Calu3 (cell line): ENCODE measurements around the gene ADD2. TPM values are rescaled to one million over a fixed set of nuclear protein-coding genes. Genes with fewer than 3 reads are reported as not detected.

Experiments used
- BruUV-seq: library from RNA; stranded (reverse); fragments of 400-500 nt; replicated peaks from 2 replicates; lab custom pipeline; 2021; lab: Mats Ljungman, UMichigan
- CTCF ChIA-PET: fragments of 300-600 bp; sonication (Branson Sonifier 250); formaldehyde crosslinking; loops from one replicate; lab custom pipeline; 2022; ENCODE audit warnings: antibody characterized with exemption; lab: Charles Lee
- DNase-seq: peaks from one replicate; pipeline ENCODE4 v3.0.0; 2022
- H3K27ac Mint-ChIP-seq: one replicate; pipeline ENCODE4 v1.8.0; 2022; ENCODE audit warnings: mixed read lengths; ENCODE audit not compliant: unreplicated experiment
- H3K27me3 Mint-ChIP-seq: one replicate; pipeline ENCODE4 v1.8.0; 2022; ENCODE audit warnings: mixed read lengths; ENCODE audit not compliant: unreplicated experiment
- H3K36me3 Mint-ChIP-seq: one replicate; pipeline ENCODE4 v1.8.0; 2022; ENCODE audit warnings: mild to moderate bottlenecking, moderate library complexity, mixed read lengths; ENCODE audit not compliant: insufficient read depth, unreplicated experiment
- H3K4me1 Mint-ChIP-seq: one replicate; pipeline ENCODE4 v1.8.0; 2022; ENCODE audit warnings: mild to moderate bottlenecking, low read depth, mixed read lengths; ENCODE audit not compliant: unreplicated experiment
- H3K4me3 Mint-ChIP-seq: one replicate; pipeline ENCODE4 v1.8.0; 2022; ENCODE audit warnings: mild to moderate bottlenecking, low read depth, moderate library complexity, mixed read lengths; ENCODE audit not compliant: unreplicated experiment
- H3K9me3 Mint-ChIP-seq: one replicate; pipeline ENCODE4 v1.8.0; 2022; ENCODE audit warnings: low read depth, mixed read lengths; ENCODE audit not compliant: unreplicated experiment
- intact Hi-C: fragments of 100-400 bp; cut with micrococcal nuclease; formaldehyde crosslinking; loops from one replicate; pipeline ENCODE4 v1.10.0; 2022; ENCODE audit not compliant: unreplicated experiment
- total RNA-seq: library from RNA; stranded (reverse); gene quantifications from 2 replicates; pipeline ENCODE4 v1.2.3, GENCODE V29; 2022
- TF ChIP-seq, protein P1 (sequence below): fragments of 200-600 bp; IDR thresholded peaks from one replicate; pipeline ENCODE4 v1.8.0; 2022; ENCODE audit warnings: antibody characterized with exemption; ENCODE audit not compliant: unreplicated experiment

The ADD2 gene
- total RNA-seq, 1 experiment from 2014 or later = 0.14 TPM

- no peak for DNase-seq
- Mint-ChIP-seq H3K4me3 (no peak overlapping the region), H3K4me1 (no peaks in the 10 kb centered on the region), H3K9me3 (no peaks in the 10 kb centered on the region), H3K27me3 (peaks cover 67% of the 10 kb centered on the region), H3K36me3 (no peaks in the 10 kb centered on the region), H3K27ac (no peak overlapping the region)
- TF ChIP-seq, protein P1, sequence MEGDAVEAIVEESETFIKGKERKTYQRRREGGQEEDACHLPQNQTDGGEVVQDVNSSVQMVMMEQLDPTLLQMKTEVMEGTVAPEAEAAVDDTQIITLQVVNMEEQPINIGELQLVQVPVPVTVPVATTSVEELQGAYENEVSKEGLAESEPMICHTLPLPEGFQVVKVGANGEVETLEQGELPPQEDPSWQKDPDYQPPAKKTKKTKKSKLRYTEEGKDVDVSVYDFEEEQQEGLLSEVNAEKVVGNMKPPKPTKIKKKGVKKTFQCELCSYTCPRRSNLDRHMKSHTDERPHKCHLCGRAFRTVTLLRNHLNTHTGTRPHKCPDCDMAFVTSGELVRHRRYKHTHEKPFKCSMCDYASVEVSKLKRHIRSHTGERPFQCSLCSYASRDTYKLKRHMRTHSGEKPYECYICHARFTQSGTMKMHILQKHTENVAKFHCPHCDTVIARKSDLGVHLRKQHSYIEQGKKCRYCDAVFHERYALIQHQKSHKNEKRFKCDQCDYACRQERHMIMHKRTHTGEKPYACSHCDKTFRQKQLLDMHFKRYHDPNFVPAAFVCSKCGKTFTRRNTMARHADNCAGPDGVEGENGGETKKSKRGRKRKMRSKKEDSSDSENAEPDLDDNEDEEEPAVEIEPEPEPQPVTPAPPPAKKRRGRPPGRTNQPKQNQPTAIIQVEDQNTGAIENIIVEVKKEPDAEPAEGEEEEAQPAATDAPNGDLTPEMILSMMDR = no peak
- CTCF ChIA-PET = no interaction called here
- intact Hi-C loops = no loop called here
- no TSS peak for BruUV-seq
These were observed 11.5 kb upstream of the ADD2 start for GRCh38 chr2:70779491-70779890.

- no peaks in the 10 kb centered on the region for H3K36me3 Mint-ChIP-seq
- no peak for DNase-seq
- CTCF ChIA-PET = no interaction called here
- H3K4me1 Mint-ChIP-seq = no peaks in the 10 kb centered on the region
- TF ChIP-seq, protein P1 = no peak
- peaks cover 75% of the 10 kb centered on the region for H3K27me3 Mint-ChIP-seq
- no peak overlapping the region for H3K27ac Mint-ChIP-seq
- H3K9me3 Mint-ChIP-seq = no peaks in the 10 kb centered on the region
- intact Hi-C loops = no loop called here
- no peak overlapping the region for H3K4me3 Mint-ChIP-seq
- no TSS peak for BruUV-seq
These were observed 10.7 kb upstream of the ADD2 start for GRCh38 chr2:70778676-70779075.

GRCh38 chr2:70777450-70777849 is 9.4 kb upstream of the ADD2 start:
- no peak overlapping the region for H3K27ac Mint-ChIP-seq
- no peak overlapping the region for H3K4me3 Mint-ChIP-seq
- intact Hi-C loops = no loop called here
- H3K4me1 Mint-ChIP-seq = no peaks in the 10 kb centered on the region
- CTCF ChIA-PET = no interaction called here
- TF ChIP-seq, protein P1 = no peak
- H3K36me3 Mint-ChIP-seq = no peaks in the 10 kb centered on the region
- no peaks in the 10 kb centered on the region for H3K9me3 Mint-ChIP-seq
- H3K27me3 Mint-ChIP-seq = peaks cover 87% of the 10 kb centered on the region
- no peak for DNase-seq
- no TSS peak for BruUV-seq

- CTCF ChIA-PET = interaction anchor here (1.4 kb wide), 1 partner anchor 12 kb away, joined by 4 read pairs; no protein-coding TSS in a partner anchor
- Mint-ChIP-seq H3K27ac (no peak overlapping the region), H3K27me3 (peaks cover 91% of the 10 kb centered on the region), H3K4me1 (no peaks in the 10 kb centered on the region), H3K36me3 (no peaks in the 10 kb centered on the region), H3K4me3 (no peak overlapping the region), H3K9me3 (no peaks in the 10 kb centered on the region)
- no TSS peak for BruUV-seq
- DNase-seq = no peak
- TF ChIP-seq, protein P1 = no peak
- intact Hi-C loops = no loop called here
These were observed 8.3 kb upstream of the ADD2 start for GRCh38 chr2:70776266-70776665.
